Keratinocyte (primary cell): ENCODE results near the gene ELL.

Source experiments
- EZH2 ChIP-seq: IDR thresholded peaks from one replicate; pipeline ENCODE4 v1.6.1; 2012; ENCODE audit warnings: inconsistent platforms, mild to moderate bottlenecking, low read length, moderate library complexity
- TF ChIP-seq, protein P1 (sequence below), 3 experiments: IDR thresholded peaks in 1 of 3; conservative IDR thresholded peaks in 1 of 3; optimal IDR thresholded peaks in 1 of 3; 2 replicates in 2 of 3; 3 replicates in 1 of 3; pipeline versions ENCODE3 to v1.5.1; 2011; ENCODE audit warnings: low read length in 3 of 3, mild to moderate bottlenecking in 3 of 3, moderate library complexity in 2 of 3, control low read depth in 1 of 3, inconsistent platforms in 1 of 3; ENCODE audit not compliant: insufficient read depth in 2 of 3; ENCODE audit errors: extremely low read depth in 1 of 3

DNA sequence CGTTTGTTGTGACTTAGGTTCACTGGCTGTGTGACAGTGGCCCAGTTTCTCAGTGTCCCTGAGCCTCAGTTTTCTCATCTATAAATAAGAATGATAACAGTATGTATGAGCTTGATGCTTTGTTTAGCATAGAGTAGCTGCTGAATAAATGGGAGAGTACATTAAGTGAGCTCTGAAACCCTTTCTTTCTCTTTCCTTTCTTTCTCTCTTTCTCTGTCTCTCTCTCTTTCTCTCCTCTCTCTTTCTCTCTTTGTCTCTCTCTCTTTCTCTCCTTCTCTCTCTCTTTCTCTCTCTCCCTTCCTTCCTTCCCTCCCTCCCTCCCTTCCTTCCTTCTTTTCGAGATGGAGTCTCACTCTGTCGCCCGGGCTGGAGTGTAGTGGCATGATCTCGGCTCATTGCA, 37.8 kb upstream of the ELL start:
- TF ChIP-seq, protein P1, sequence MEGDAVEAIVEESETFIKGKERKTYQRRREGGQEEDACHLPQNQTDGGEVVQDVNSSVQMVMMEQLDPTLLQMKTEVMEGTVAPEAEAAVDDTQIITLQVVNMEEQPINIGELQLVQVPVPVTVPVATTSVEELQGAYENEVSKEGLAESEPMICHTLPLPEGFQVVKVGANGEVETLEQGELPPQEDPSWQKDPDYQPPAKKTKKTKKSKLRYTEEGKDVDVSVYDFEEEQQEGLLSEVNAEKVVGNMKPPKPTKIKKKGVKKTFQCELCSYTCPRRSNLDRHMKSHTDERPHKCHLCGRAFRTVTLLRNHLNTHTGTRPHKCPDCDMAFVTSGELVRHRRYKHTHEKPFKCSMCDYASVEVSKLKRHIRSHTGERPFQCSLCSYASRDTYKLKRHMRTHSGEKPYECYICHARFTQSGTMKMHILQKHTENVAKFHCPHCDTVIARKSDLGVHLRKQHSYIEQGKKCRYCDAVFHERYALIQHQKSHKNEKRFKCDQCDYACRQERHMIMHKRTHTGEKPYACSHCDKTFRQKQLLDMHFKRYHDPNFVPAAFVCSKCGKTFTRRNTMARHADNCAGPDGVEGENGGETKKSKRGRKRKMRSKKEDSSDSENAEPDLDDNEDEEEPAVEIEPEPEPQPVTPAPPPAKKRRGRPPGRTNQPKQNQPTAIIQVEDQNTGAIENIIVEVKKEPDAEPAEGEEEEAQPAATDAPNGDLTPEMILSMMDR (optimal IDR thresholded peaks at IDR 0.05 in 1 of 3, IDR thresholded peaks at IDR 0.05 in 1 of 3, conservative IDR thresholded peaks at IDR 0.05 in 1 of 3; ENCODE audit: extremely low read depth in 1 of 3, insufficient read depth in 2 of 3, low read length in 3 of 3), result no peak
- no peak for TF ChIP-seq EZH2
